HEK293 (cell line): Measurements from ENCODE around the gene TESK2.

Source experiments
- ZNF146 ChIP-seq: fragments of 450-650 bp; formaldehyde crosslinking; IDR thresholded peaks from 2 replicates; pipeline ENCODE4 v1.5.1; 2016; ENCODE audit warnings: missing biosample characterization, missing genetic modification characterization
- TF ChIP-seq, protein P1 (sequence below): fragments of 450-650 bp; formaldehyde crosslinking; IDR thresholded peaks from 2 replicates; pipeline ENCODE4 v1.5.1; 2016; ENCODE audit warnings: missing biosample characterization, missing genetic modification characterization
- TF ChIP-seq, protein P2 (sequence below): fragments of 450-650 bp; formaldehyde crosslinking; IDR thresholded peaks from 2 replicates; pipeline ENCODE4 v1.5.1; 2016; ENCODE audit warnings: missing biosample characterization, missing genetic modification characterization
- TF ChIP-seq, protein P3 (sequence below): fragments of 450-650 bp; formaldehyde crosslinking; IDR thresholded peaks from 2 replicates; pipeline ENCODE4 v1.5.1; 2016; ENCODE audit warnings: missing biosample characterization, missing genetic modification characterization
- TF ChIP-seq, protein P4 (sequence below): fragments of 450-650 bp; formaldehyde crosslinking; IDR thresholded peaks from 2 replicates; pipeline ENCODE4 v1.5.1; 2016; ENCODE audit warnings: missing biosample characterization, missing genetic modification characterization

DNA sequence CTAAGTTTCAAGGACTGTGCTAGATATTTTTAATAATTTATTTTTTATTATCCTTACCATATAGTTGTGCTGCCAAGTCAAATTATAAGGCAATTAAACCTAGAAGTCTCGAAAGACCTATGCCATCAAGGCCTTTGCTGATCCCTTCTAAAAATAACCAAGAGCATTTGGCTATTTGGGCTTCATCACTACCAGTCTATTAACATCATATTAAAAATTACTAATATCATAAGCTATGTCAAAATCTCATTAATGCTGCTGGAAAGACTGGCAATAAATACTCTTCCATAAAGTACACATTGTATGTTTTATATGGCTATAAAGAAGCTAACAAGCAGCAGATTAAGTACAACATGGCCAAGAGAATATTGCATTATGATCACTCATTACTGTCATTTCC lies 107.8 kb downstream of the TESK2 start:
- TF ChIP-seq, protein P1, sequence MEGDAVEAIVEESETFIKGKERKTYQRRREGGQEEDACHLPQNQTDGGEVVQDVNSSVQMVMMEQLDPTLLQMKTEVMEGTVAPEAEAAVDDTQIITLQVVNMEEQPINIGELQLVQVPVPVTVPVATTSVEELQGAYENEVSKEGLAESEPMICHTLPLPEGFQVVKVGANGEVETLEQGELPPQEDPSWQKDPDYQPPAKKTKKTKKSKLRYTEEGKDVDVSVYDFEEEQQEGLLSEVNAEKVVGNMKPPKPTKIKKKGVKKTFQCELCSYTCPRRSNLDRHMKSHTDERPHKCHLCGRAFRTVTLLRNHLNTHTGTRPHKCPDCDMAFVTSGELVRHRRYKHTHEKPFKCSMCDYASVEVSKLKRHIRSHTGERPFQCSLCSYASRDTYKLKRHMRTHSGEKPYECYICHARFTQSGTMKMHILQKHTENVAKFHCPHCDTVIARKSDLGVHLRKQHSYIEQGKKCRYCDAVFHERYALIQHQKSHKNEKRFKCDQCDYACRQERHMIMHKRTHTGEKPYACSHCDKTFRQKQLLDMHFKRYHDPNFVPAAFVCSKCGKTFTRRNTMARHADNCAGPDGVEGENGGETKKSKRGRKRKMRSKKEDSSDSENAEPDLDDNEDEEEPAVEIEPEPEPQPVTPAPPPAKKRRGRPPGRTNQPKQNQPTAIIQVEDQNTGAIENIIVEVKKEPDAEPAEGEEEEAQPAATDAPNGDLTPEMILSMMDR (tag by site-specific recombination), result no peak
- TF ChIP-seq, protein P2, sequence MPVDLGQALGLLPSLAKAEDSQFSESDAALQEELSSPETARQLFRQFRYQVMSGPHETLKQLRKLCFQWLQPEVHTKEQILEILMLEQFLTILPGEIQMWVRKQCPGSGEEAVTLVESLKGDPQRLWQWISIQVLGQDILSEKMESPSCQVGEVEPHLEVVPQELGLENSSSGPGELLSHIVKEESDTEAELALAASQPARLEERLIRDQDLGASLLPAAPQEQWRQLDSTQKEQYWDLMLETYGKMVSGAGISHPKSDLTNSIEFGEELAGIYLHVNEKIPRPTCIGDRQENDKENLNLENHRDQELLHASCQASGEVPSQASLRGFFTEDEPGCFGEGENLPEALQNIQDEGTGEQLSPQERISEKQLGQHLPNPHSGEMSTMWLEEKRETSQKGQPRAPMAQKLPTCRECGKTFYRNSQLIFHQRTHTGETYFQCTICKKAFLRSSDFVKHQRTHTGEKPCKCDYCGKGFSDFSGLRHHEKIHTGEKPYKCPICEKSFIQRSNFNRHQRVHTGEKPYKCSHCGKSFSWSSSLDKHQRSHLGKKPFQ (tag by site-specific recombination), result no peak
- TF ChIP-seq, protein P3, sequence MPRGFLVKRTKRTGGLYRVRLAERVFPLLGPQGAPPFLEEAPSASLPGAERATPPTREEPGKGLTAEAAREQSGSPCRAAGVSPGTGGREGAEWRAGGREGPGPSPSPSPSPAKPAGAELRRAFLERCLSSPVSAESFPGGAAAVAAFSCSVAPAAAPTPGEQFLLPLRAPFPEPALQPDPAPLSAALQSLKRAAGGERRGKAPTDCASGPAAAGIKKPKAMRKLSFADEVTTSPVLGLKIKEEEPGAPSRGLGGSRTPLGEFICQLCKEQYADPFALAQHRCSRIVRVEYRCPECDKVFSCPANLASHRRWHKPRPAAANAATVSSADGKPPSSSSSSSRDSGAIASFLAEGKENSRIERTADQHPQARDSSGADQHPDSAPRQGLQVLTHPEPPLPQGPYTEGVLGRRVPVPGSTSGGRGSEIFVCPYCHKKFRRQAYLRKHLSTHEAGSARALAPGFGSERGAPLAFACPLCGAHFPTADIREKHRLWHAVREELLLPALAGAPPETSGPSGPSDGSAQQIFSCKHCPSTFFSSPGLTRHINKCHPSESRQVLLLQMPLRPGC (tag by site-specific recombination), result no peak
- TF ChIP-seq, protein P4, sequence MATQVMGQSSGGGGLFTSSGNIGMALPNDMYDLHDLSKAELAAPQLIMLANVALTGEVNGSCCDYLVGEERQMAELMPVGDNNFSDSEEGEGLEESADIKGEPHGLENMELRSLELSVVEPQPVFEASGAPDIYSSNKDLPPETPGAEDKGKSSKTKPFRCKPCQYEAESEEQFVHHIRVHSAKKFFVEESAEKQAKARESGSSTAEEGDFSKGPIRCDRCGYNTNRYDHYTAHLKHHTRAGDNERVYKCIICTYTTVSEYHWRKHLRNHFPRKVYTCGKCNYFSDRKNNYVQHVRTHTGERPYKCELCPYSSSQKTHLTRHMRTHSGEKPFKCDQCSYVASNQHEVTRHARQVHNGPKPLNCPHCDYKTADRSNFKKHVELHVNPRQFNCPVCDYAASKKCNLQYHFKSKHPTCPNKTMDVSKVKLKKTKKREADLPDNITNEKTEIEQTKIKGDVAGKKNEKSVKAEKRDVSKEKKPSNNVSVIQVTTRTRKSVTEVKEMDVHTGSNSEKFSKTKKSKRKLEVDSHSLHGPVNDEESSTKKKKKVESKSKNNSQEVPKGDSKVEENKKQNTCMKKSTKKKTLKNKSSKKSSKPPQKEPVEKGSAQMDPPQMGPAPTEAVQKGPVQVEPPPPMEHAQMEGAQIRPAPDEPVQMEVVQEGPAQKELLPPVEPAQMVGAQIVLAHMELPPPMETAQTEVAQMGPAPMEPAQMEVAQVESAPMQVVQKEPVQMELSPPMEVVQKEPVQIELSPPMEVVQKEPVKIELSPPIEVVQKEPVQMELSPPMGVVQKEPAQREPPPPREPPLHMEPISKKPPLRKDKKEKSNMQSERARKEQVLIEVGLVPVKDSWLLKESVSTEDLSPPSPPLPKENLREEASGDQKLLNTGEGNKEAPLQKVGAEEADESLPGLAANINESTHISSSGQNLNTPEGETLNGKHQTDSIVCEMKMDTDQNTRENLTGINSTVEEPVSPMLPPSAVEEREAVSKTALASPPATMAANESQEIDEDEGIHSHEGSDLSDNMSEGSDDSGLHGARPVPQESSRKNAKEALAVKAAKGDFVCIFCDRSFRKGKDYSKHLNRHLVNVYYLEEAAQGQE (tag by site-specific recombination), result no peak
- TF ChIP-seq ZNF146 (tag by site-specific recombination), result no peak
